ENCODE results near the gene LINS1.
"Not testable (repeated sequence)": the region's sequence is repeated elsewhere in the genome, so short reads cannot be mapped to it uniquely, and the experiment has no call there.

The LINS1 gene

DNA sequence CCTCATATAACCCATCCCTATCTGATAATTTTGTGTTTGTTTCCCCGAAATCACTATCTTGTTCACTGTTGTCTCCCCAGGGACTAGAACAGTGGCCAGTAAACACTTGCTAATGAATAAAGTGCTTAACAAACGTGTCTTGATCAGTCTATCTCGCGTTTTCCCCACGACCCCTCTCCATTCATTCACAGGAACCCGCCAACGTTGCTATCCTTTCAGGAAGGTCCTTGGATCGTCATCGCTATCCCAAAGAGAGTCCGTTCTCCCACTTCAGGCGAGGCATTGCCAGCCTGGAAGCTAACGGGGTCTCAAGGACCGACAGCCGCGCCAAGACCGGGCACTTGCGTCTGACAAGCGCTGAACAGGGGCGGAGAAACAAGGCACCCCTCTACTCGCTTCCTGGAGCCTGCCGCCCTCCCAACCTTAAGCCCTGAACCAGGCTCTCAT lies 344 bp downstream of the LINS1 start:
- no peak for DNase-seq

DNA sequence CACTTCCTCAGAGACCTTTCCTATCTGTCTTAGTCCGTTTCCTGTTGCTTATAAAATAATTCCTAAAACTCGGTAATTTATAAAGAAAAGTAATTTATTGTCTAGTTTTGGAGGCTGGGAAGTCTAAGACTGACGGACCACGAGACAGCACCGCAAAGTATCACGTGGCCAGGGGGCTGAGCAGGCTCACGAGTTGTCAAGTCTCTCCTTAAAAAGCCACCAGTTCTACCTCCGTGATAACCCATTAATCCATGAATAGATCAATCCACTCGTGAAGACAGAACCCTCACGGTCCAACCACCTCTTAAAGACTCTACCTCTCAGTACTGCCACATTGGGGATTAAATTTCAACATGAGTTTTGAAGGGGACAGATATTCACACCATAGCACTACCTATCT lies 821 bp downstream of the LINS1 start:
- peak; percentile 43 for DNase-seq

DNA sequence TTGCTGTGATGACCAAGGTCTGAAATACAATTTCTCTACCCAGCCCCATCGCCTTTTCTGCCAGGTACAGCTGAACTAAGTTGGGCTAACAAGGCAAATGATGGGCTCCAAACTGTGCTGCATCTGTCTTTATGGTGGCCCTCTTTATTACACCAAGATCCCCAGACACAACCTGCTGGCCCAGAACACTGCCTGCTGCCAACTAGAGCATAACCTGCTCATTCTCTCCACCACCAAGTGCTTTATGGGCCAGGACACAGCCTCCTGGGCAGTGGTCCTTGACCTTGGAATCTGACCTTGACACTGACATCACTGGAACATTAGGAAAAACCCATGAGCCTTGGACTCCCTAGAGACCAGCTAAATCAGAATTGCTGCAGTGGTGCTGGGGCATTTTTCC lies 3.3 kb downstream of the LINS1 start:
- no peak for DNase-seq

DNA sequence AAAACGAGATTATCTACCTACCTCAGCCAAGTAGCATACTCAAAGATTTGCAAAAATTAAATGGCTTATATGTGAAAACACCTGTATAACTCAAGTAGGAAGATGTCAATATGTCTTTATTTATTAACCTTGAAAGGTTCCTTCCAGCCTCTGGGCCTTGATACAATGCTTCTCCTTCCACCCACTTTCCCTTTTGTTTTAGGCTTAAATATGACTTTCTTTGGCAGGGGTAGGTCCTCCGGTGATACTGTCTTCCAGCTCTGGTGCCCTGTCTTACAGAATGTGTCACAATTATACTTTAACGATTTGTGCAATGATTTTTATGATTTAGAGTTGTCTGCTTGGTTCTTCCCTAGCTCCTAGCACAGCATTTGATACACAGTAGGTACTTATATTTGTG lies 4.1 kb downstream of the LINS1 start:
- DNase-seq = no peak

DNA sequence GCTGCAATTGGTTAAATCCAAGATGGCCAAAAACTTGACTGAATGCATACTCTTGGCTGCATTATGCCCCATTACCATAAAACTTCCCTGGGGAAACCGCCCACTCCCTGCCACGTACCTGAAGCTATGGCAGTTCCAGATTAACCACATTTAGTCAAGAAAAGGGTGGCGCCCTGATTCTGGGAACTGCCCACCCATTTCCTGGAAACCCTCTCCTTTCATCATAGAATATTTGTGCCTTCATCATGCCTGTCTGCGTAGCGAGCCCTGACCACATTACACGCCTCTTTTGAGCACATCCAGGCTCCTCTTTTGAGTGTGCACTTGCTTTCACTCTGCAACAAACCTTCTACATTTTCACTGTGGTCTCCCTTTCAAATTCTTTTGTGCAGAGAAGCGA lies 5.2 kb downstream of the LINS1 start:
- DNase-seq = peak; percentile 90

DNA sequence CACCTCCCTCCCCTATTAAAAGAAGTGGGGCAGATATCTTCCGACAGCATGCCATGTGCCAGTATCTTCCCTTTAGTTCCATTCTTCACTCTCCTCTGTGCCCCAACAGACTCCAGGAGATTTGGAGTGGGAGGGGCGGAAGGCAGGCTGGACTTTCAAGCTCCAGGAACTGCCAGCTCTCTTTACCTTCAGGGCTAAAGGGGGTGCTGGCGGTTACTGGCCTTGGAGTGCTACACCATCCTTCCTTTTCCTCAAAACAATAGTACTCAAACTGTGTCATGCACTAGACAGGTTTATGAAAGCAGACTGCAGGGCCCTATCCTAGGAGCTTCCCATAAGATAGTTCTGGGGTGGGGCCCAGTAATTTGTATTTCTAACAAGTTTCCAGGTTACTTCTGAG lies 6.0 kb downstream of the LINS1 start:
- DNase-seq = no peak

DNA sequence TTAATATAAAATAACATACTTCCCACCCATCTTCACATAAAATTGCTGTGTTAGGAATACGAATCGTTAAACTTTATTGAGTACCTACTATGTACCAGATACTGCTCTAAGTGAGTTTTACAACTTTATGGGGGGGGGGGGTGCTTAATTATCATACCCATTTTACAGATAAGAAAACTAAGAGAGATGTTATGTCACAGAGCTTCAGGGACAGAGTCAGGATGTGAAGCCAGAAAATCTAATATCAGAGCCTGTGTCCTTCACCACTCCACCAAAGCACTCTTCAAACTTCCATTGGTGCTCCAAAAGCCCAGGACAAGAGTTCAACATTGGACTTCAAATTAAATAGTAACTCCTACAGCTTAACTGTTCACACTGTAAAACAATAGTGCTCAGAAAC lies 8.6 kb downstream of the LINS1 start:
- DNase-seq = no peak

DNA sequence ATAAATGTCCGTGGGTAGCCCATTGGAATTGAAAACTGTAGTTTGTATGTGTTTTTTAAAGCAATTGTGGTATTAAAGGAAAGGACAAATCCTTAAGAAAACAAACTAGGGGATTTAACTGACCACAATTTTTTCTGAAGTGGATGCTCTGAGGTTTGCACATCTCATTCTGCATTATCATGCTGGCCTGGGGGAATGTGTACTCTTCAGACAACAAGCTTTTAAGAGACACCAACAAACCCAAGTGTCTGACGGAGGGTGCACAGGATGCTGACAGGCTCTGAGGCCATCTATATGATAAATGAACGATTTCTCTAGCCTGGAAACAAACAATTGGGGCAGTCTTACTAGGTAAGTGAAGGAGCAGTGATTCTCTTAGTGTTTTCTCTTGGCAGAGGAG lies 9.1 kb downstream of the LINS1 start:
- no peak for DNase-seq

DNA sequence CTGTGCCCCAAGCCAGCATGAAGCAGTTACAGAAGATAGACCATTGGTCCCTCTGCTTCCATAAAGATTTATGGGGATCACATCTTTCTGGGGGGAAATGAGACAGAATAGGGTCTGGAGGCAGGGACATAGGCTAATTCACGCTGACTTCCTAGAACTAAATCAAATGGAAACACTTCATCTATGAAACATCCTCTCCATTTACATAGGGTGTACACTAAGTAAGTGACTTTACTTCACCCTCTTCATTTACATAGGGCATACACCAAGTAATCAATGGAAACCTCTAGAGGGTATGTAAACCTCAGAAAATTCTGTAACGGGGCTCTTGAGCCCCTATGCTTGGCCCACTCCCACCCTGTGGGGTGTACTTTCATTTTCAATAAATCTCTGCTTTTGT lies 10.1 kb downstream of the LINS1 start:
- DNase-seq = no peak

DNA sequence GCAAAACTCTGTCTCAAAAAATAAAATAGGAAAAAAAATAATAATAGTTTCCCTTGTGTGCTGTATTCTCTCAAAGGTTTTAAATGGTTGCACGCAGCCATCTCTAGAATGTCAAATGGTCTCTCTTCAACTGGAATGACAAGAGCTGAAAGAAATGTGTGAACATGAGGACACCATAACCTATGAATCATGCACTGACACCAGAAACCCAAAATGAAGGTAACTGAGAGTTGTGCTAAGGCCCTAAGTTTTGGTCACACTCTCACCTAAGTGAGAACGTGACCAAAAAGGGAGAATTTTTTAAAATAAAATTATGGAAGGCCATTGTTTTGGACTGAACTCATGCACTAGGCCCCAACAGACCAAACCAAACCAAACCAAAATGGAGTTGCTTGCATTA lies 10.8 kb downstream of the LINS1 start:
- DNase-seq = not testable (repeated sequence)

DNA sequence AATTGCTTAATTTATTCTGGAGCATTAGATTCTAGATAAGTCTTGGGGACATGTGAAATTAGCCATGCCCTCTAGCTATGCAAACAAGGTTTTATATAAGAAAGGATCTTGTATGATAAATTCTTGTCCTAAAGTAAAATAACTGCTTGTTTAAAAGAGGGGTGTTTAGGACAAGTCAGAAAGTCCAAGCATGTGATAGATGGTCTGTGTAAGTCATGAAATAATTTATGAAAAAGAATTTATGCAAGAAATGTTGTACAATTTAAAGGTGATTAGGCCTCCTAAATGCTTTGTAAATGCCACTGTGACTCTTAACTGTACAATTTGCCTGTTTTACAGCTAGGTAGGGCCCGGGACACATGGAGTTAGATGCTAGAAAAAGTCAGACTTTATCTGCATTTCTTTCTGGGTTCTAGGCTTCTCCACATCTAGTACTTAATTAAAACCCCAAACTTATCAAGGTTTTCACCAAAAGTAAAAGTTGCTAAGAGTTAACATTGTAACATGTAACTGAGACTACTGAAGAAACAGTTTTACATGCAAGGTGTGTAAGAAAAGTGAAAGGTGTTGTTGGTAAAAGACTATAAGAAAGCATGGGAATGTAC lies 13.2 kb downstream of the LINS1 start:
- DNase-seq = no peak

DNA sequence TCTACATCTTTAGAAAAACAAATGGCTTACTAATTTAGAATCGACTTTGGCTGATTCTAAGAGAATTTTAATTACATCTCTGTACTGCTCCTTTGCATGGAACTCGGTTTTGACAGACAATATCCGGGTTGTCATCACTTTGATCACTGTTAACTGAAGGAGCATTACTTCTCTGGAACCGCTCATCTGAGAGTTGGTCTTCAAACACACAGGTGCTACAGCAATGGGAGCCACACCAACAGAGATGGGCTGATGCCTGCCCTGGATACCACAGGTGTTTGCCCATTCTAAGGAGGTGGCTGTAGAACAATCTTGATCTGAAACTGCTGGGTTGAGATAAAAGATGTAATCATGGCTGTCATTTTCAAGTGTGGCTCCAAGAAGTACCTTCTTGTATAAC lies 21.6 kb downstream of the LINS1 start:
- no peak for DNase-seq

DNA sequence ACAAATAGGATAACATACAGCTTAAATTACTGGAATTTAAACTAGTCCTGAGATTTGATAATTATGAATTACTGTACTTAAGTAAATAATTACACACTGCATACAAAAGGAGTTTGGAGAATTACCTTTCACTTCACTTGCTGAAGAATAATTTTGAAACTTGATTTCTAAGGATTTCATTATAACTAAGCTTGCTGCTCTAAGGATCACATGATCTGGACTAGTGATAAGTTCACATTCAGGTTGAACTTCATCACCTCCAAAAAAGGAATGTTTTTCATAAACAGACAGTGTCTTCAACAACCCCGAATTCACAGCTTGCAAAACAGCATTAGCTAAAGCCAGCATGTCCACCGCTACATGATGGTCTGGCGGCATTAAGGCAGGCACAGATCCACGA lies 28.5 kb downstream of the LINS1 start:
- DNase-seq = no peak

DNA sequence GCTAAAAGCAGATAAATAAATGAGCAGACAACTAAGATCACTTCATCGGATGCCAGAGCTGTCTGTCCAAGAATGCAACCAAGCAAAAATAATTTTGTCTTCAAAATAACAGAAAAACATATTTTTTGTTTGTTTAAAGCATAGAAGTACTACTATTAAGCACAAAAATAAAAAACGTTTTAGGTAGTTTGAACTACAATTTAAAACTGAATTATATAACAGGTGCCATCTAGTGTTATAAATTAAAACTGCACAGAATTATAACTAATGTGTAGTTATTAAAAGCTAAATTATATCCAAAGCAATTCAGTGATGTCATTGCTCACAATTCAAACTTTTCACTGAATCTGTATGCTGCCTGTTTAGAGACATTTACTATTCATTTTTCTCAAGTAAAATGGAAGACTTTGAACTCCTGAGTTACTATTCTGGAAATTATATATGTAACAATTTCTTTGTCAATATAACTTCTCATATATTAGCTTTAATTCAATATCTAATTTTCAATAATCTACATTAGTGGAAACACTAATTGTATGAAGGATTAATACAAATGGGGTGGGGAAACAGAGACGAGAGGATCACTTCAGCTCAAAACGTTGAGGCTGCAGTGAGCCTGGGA lies 29.5 kb downstream of the LINS1 start:
- no peak for DNase-seq

DNA sequence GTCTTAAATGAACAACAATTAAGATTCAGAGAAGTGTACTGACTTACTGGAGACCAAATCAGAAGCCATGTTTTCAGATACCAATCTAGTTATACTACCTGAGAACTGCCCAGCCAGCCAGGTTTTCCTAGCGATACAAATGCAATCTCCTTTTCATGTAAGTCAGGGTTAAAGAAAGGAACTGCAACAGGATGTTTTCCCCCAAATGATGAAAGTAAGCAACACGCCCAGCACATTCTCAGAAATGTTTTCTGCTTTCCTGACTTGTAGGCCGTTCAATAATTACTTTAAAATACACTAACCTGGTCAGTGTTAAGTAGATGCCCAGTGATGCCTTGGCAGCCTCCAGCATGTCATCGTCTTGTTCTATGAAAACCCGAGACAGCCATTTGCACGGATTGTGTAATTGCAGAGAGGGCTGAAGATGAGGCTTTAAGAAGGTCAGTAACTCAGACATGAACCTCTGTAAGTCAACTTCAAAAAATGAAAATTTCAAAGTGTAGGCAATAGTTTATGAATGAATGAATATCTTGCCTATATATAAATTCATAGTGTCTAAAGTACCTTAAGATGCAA lies 30.3 kb downstream of the LINS1 start:
- DNase-seq = no peak

DNA sequence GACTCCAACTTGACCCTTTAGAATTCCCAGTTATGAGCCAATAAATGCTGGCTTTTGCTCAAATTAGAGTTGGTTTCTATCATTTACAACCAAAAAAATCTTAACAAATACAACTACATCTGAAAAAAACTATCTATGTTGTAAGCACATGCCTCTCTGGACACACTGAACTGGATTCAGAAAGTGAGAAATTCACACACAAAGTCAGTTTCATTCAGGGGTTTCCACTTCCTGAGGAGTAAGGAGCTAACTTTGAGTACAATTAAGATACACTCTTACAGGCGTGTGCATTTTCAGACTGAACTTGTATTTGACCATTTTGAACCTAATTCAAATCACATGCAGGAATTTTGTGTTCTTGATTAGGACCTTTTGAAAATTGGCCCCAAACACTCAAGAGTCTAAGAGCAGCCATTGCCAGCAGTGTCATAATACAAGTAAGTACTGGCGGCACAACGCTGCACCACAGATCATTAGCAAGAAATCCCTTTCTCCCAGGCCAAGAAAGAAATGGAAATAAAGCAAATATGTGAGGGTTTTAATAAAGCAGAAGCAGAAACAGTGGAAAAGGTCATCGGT lies 31.2 kb downstream of the LINS1 start:
- no peak for DNase-seq

DNA sequence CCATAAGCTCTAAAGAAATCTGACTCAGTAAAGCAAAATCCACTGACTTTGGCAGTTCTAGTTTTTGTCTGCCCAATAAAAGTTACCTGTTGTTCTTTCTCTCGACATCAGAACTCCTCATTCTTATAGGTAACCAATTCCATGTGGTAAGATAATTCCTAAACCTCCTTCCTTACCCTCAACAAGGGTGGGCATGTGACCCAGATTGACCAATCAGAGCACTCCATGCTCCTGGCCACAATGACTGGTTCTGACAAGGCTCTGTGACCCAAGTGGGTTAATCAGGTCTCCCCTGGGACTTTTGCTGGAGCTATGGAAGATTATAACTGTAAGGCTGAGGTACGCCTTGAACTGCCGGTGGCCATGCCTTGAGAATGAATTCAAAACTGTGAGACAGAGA lies 31.7 kb downstream of the LINS1 start:
- no peak for DNase-seq

DNA sequence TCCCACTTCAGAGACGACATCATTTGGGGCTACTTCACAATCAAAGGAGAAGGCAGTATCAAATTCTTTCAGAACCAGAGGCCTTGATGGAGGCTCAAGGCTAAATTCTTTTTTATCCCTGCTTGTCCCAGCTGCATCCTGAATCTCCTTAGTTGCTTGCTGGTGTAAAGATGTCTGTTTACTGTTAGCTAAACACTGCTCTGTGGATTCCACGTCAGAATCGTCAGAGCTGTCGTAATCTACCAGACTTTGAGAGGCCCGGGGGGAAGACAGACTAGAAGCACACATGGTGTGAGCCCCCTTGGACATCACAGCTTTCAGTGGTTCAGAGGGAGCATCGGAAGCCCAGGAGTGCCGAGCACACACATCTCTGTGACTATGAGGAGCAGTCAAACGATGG lies 32.6 kb downstream of the LINS1 start:
- DNase-seq = no peak

DNA sequence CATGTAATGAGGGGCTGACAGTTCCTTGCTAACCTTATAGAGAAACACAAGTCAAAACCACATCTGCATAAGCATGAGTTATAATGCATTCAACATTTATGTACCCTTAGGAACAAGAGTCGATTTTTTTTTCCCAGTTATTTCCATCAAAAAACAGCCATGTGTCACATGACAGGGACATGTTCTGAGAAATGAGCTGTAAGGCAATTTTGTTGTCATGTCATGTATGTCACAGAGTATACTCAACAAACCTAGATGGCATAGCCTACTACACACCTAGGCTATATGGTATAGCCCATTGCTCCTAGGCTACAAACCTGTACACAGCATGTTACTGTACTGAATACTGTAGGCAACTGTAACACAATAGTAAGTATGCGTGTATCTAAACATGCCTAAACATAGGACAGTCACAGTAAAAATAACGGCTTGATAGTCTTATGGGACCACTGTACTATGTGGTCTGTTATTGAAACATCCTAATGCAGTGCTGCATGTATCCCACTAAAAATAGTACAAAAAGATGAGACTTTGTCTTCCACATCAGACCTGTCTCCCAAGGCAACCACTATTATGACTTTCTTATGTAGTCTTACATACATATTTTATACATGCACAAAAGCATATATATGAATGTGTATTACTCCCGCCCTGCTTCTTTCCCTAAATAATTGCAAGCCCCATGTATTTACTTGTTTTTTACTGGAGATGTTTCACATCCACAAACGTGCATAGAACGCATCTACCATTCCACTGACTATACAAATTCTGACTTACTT lies 34.9 kb downstream of the LINS1 start:
- no peak for DNase-seq

DNA sequence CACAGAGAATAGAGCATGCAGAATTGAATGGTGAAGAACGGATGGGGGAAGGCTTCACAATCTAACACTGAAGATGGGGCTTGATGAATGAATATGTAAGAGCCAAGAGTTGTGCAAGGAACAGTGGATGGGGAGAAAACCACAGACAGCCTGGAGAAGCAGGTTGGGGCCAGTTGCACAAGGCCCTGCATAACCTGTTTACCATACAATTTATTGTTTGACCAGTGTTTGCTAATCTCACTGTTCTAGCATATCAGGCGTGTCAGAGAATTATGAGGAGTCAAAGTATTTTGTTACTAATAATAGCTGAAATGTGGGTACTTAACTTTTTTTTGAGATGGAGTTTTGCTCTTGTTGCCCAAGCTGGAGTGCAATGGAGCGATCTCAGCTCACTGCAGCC lies 36.4 kb downstream of the LINS1 start:
- DNase-seq = no peak

DNA sequence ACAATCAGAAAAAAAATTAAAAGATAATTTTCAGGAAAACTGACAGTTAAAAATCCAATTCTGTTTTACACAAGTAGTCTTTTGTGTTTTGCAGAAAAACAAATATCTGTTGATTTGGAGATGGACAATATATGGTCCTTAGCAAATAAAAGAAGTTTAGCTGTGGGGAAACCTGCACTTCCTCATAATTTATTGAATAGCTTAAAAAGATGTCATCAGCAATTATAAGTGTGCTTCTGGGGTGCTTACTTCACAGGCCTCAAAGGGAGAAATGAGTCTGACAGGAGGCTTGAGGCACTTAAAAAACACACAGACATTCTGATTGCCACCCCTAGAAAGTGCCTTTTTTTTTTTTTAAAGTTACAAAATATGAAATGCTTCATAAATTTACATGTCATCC lies 41.7 kb downstream of the LINS1 start:
- no peak for DNase-seq

DNA sequence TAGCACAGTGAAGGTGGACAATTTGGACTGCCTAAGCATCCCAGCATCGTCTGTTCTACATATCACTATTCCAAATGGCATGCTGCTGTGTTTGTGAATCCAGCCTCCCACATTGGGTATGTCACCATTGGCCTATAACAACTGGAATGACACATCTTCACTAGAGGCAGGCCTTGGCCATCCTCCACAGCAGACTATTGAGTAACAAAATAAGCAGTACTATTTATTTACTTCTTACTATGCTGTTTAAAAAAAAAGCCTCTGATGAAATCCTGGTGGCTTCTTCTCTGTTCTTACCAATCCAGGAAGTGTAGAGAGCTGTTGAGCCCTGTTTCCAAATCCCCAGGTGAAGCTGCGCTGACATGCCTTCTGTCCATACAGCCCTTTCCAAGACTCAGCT lies 42.7 kb downstream of the LINS1 start:
- no peak for DNase-seq

DNA sequence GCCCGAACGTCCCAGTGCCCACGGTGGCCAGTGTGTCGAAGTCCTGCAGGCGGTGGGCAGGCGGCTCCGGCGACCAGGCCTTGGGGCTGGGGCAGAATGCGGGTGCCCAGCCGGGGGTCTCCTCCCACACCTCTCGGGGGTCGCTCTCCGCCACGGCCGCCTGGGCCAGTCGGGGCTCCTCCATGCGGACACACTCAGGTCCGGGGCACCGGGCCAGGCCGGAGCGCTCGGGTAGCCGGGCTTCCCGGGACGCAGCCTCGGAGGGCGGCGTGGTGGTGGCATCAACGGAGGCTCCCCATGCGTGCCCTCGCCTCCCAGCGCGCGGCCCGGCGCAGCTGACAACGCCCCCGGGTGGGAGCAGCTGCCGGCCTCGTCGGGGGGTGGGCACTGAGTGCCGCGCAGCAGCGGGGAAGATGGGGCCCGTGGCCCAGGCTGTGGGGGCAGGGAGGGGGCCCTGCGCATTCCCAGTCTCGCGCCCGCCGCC lies 43.2 kb downstream of the LINS1 start:
- DNase-seq = no peak

DNA sequence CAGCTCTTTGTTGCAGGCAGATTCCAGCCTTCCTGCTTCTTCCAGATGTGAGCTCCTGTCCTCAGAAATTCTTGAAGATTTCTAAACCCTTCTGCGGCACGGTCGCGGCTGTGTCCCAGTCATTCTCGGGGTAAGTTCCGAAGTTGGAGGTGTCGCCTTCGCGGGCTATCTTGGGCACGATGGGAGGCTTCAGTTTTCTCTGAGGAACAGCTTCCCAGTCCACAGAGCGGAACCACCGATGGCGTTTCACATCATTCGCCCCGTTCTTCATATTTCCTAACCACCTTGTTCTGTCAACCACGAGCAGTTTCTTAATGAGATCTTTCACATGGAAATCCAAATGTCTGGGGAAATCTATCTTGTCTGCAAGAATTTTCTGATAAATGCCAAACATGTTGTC lies 48.5 kb downstream of the LINS1 start:
- no peak for DNase-seq
